H9 (cell line): ENCODE results near the gene CTNNA3. TPM values are rescaled to one million over a fixed set of nuclear protein-coding genes. Genes with fewer than 3 reads are reported as not detected.

Experiments used
- DNase-seq: peaks from one replicate; pipeline ENCODE4 v3.0.0-alpha.2; 2017
- H2AFZ ChIP-seq: one replicate; pipeline ENCODE4 v1.6.1; 2013; ENCODE audit warnings: mild to moderate bottlenecking, low read length, control low read depth, moderate library complexity
- H2AK5ac ChIP-seq: 2 replicates; pipeline ENCODE4 v1.6.1; 2013; ENCODE audit warnings: low read length, control low read depth, mixed read lengths; ENCODE audit not compliant: insufficient read length
- H2BK120ac ChIP-seq: one replicate; pipeline ENCODE4 v1.6.1; 2013; ENCODE audit warnings: low read depth, mild to moderate bottlenecking, low read length, control low read depth, inconsistent platforms; ENCODE audit not compliant: poor library complexity, severe bottlenecking
- H2BK12ac ChIP-seq: 2 replicates; pipeline ENCODE4 v1.6.1; 2013; ENCODE audit warnings: low read length, control low read depth, mixed read lengths, low read depth; ENCODE audit not compliant: insufficient read length
- H2BK15ac ChIP-seq: 2 replicates; pipeline ENCODE4 v1.6.1; 2013; ENCODE audit warnings: low read depth, low read length, control low read depth
- H2BK20ac ChIP-seq: one replicate; pipeline ENCODE4 v1.6.1; 2013; ENCODE audit warnings: low read depth, mild to moderate bottlenecking, low read length, control low read depth, inconsistent platforms; ENCODE audit not compliant: poor library complexity, severe bottlenecking
- H2BK5ac ChIP-seq: 2 replicates; pipeline ENCODE4 v1.6.1; 2013; ENCODE audit warnings: low read length, control low read depth, mixed read lengths; ENCODE audit not compliant: insufficient read length
- H3K14ac ChIP-seq: 2 replicates; pipeline ENCODE4 v1.6.1; 2013; ENCODE audit warnings: low read length, control low read depth; ENCODE audit not compliant: insufficient read depth
- H3K18ac ChIP-seq: 2 replicates; pipeline ENCODE4 v1.6.1; 2013; ENCODE audit warnings: low read depth, mild to moderate bottlenecking, mixed read lengths, low read length, control low read depth; ENCODE audit not compliant: insufficient read length
- H3K23ac ChIP-seq: 2 replicates; pipeline ENCODE4 v1.6.1; 2013; ENCODE audit warnings: low read length, control low read depth, mixed read lengths, low read depth; ENCODE audit not compliant: insufficient read length
- H3K23me2 ChIP-seq: 2 replicates; pipeline ENCODE4 v1.6.1; 2013; ENCODE audit warnings: low read depth, mild to moderate bottlenecking, mixed read lengths, low read length, control low read depth; ENCODE audit not compliant: insufficient read length, poor library complexity, severe bottlenecking
- H3K27ac ChIP-seq: 2 replicates; pipeline ENCODE4 v1.5.1; 2013; ENCODE audit warnings: low read length, control low read depth, mixed read lengths, low read depth; ENCODE audit not compliant: insufficient read length
- H3K27me3 ChIP-seq: 2 replicates; pipeline ENCODE4 v1.6.1; 2013; ENCODE audit warnings: low read length, control low read depth, inconsistent platforms; ENCODE audit not compliant: insufficient read depth
- H3K4ac ChIP-seq: 2 replicates; pipeline ENCODE4 v1.6.1; 2013; ENCODE audit warnings: low read depth, mild to moderate bottlenecking, control low read depth, inconsistent platforms, low read length, moderate library complexity
- H3K4me1 ChIP-seq: 2 replicates; pipeline ENCODE4 v1.6.1; 2013; ENCODE audit warnings: low read length, control low read depth, inconsistent platforms; ENCODE audit not compliant: insufficient read depth
- H3K4me2 ChIP-seq: 2 replicates; pipeline ENCODE4 v1.6.1; 2013; ENCODE audit warnings: low read length, control low read depth, mixed read lengths; ENCODE audit not compliant: insufficient read length, insufficient read depth
- H3K56ac ChIP-seq: 2 replicates; pipeline ENCODE4 v1.6.1; 2013; ENCODE audit warnings: low read depth, mild to moderate bottlenecking, mixed read lengths, low read length, control low read depth; ENCODE audit not compliant: insufficient read length
- H3K79me1 ChIP-seq: 2 replicates; pipeline ENCODE4 v1.6.1; 2013; ENCODE audit warnings: low read depth, mild to moderate bottlenecking, moderate library complexity, low read length, control low read depth, inconsistent platforms; ENCODE audit not compliant: insufficient read depth, poor library complexity, severe bottlenecking
- H3K79me2 ChIP-seq: 2 replicates; pipeline ENCODE4 v1.6.1; 2013; ENCODE audit warnings: low read length, control low read depth, inconsistent platforms; ENCODE audit not compliant: insufficient read depth
- H3K9ac ChIP-seq: 2 replicates; pipeline ENCODE4 v1.6.1; 2013; ENCODE audit warnings: low read length, control low read depth, mixed read lengths; ENCODE audit not compliant: insufficient read length; ENCODE audit errors: extremely low read depth
- H3K9me3 ChIP-seq: one replicate; pipeline ENCODE4 v1.6.1; 2013; ENCODE audit warnings: low read depth, low read length, inconsistent platforms; ENCODE audit not compliant: control insufficient read depth
- H3T11ph ChIP-seq: one replicate; pipeline ENCODE4 v1.6.1; 2013; ENCODE audit warnings: mild to moderate bottlenecking, low read length, control low read depth, inconsistent platforms
- H4K20me1 ChIP-seq: one replicate; pipeline ENCODE4 v1.6.1; 2013; ENCODE audit not compliant: control insufficient read depth, insufficient read length, insufficient read depth
- H4K5ac ChIP-seq: 2 replicates; pipeline ENCODE4 v1.6.1; 2013; ENCODE audit warnings: low read depth, mild to moderate bottlenecking, mixed read lengths, low read length, control low read depth; ENCODE audit not compliant: insufficient read length
- H4K8ac ChIP-seq: replicated peaks from 2 replicates; pipeline ENCODE4 v1.6.1; 2013; ENCODE audit warnings: low read length, control low read depth, mixed read lengths, low read depth; ENCODE audit not compliant: insufficient read length
- H4K91ac ChIP-seq: 2 replicates; pipeline ENCODE4 v1.6.1; 2013; ENCODE audit warnings: low read depth, mild to moderate bottlenecking, moderate library complexity, mixed read lengths, low read length, control low read depth; ENCODE audit not compliant: insufficient read length
- H3K27ac Mint-ChIP-seq, 3 experiments: 2 replicates in 2 of 3; 3 replicates in 1 of 3; pipeline ENCODE4 v1.8.0; 2020 to 2021; ENCODE audit warnings: mixed read lengths in 3 of 3, mild to moderate bottlenecking in 1 of 3, moderate library complexity in 1 of 3
- H3K27me3 Mint-ChIP-seq: 2 replicates; pipeline ENCODE4 v1.8.0; 2021; ENCODE audit warnings: low read depth, mild to moderate bottlenecking, moderate library complexity, mixed read lengths
- H3K36me3 Mint-ChIP-seq, 3 experiments: 2 replicates in 2 of 3; 3 replicates in 1 of 3; pipeline ENCODE4 v1.8.0; 2020 to 2021; ENCODE audit warnings: low read depth in 3 of 3, mixed read lengths in 3 of 3; ENCODE audit not compliant: insufficient read depth in 1 of 3
- H3K4me1 Mint-ChIP-seq, 2 experiments: 2 replicates each; pipeline ENCODE4 v1.8.0; 2020; ENCODE audit warnings: mixed read lengths in 2 of 2
- H3K4me3 Mint-ChIP-seq, 2 experiments: 2 replicates in 1 of 2; 3 replicates in 1 of 2; pipeline ENCODE4 v1.8.0; 2020 to 2021; ENCODE audit warnings: mild to moderate bottlenecking in 2 of 2, mixed read lengths in 2 of 2, moderate library complexity in 1 of 2
- H3K9me3 Mint-ChIP-seq, 2 experiments: 2 replicates in 1 of 2; 3 replicates in 1 of 2; pipeline ENCODE4 v1.8.0; 2020; ENCODE audit warnings: mild to moderate bottlenecking in 2 of 2, mixed read lengths in 2 of 2, moderate library complexity in 1 of 2
- CTCF ChIP-seq: fragments of 200-600 bp; sonication (generic); conservative IDR thresholded peaks from 3 replicates; pipeline ENCODE4 v1.8.0; 2021; ENCODE audit warnings: antibody characterized with exemption, mild to moderate bottlenecking
- WGBS: extraction: QIAGEN DNeasy Blood & Tissue Kit; methylation state at CpG from one replicate; pipeline ENCODE4 v1.1.7; 2013; ENCODE audit warnings: missing lambda C conversion rate, low lambda C conversion rate, mixed read lengths; ENCODE audit not compliant: insufficient read length; ENCODE audit errors: extremely low coverage; 5-methylcytosine and 5-hydroxymethylcytosine counted together
- total RNA-seq: library from RNA; stranded (reverse); gene quantifications from 2 replicates; pipeline ENCODE4 v1.2.1, GENCODE V29; 2021

Gene CTNNA3
- total RNA-seq, 1 experiment from 2014 or later, result 3.3 TPM

GRCh38 chr10:67602268-67602950, 93.6 kb downstream of the CTNNA3 start:
- Histone ChIP-seq H3K9ac (no peak overlapping the region), H3K27me3 (no peaks in the 10 kb centered on the region), H2BK20ac (no peak overlapping the region), H3K27ac (no peak overlapping the region), H4K91ac (no peak overlapping the region), H3K4ac (no peak overlapping the region), H3K79me2 (no peaks in the 10 kb centered on the region), H3K4me2 (no peak overlapping the region), H2BK120ac (no peak overlapping the region), H3K14ac (no peak overlapping the region), H4K5ac (no peak overlapping the region), H3K23ac (no peak overlapping the region), H3K4me1 (no peaks in the 10 kb centered on the region; the same call in 1 of the 2 replicates), H3T11ph (no peak overlapping the region), H3K9me3 (no peaks in the 10 kb centered on the region), H2BK15ac (no peak overlapping the region), H2BK12ac (no peak overlapping the region), H2AFZ (no peak overlapping the region), H3K18ac (no peak overlapping the region), H2BK5ac (no peak overlapping the region), H4K20me1 (no peaks in the 10 kb centered on the region), H3K79me1 (no peaks in the 10 kb centered on the region), H2AK5ac (no peak overlapping the region), H3K56ac (no peak overlapping the region), H3K23me2 (no peaks in the 10 kb centered on the region), H4K8ac (no peak overlapping the region)
- Mint-ChIP-seq H3K4me3 (no peak overlapping the region), H3K9me3 (no peaks in the 10 kb centered on the region), H3K36me3 (no peaks in the 10 kb centered on the region), H3K27me3 (no peaks in the 10 kb centered on the region), H3K4me1 (peaks cover 6 to 7% of the 10 kb centered on the region in 2 experiments), H3K27ac (no peak overlapping the region)
- no peak for TF ChIP-seq CTCF
- no CpG with 5 or more reads among the region's 4 CpGs for WGBS
- DNase-seq, result no peak
